GM21529 (cell line): ENCODE results near the gene TCOF1.
A peak's percentile ranks its signal among the peaks of the same experiment; 100 is the strongest.

Experiments used
- ATAC-seq: cut with Tn5 transposase; IDR thresholded peaks from one replicate; pipeline ENCODE4 v1.9.1; 2021; ENCODE audit not compliant: unreplicated experiment

TCOF1 gene

GRCh38 chr5:150391064-150391834 lies 33.8 kb downstream of the TCOF1 start:
- ATAC-seq: no peak

- no peak for ATAC-seq
Observed at GRCh38 chr5:150391986-150392385, 34.5 kb downstream of the TCOF1 start.

DNA sequence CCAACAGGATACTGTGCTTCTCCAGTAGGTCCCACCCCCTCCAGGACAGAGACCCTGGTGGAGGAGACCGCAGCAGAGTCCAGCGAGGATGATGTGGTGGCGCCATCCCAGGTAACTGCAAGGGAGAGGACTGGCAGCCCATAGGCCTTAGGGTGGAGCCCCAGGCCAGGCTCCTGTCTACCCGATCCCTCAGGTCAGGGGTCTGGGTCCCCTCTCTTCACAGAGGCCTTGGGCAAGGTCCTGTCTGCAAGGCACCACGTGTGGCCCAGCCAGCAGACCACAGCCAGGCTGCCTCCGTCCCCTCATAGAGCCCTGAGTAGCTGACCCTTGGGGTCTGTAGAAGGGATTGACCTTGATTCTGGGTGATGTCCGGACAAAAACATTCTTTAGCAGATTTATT lies 35.2 kb downstream of the TCOF1 start:
- ATAC-seq: no peak

DNA sequence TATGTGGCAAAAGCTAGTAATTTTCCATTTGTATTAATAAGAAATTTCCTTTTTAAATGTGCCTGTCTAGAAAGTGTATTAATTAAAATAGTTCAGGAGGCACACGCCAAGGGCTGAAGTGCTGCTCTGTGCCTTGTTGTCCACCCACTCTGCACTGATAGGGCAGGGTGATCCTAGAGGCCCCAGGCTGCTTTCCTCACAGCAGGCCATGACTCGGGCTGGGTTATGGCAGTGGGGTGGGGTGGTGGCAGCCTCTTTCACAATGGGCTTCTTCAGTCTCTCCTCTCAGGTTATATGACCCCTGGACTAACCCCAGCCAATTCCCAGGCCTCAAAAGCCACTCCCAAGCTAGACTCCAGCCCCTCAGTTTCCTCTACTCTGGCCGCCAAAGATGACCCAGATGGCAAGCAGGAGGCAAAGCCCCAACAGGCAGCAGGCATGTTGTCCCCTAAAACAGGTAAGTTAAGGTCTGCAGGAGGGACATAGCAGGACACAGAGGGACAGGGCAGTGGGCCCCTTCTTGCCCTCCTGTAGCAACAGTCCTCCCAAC lies 35.7 kb downstream of the TCOF1 start:
- ATAC-seq: no peak

- ATAC-seq: no peak
Observed at GRCh38 chr5:150394131-150394530, 36.6 kb downstream of the TCOF1 start.

DNA sequence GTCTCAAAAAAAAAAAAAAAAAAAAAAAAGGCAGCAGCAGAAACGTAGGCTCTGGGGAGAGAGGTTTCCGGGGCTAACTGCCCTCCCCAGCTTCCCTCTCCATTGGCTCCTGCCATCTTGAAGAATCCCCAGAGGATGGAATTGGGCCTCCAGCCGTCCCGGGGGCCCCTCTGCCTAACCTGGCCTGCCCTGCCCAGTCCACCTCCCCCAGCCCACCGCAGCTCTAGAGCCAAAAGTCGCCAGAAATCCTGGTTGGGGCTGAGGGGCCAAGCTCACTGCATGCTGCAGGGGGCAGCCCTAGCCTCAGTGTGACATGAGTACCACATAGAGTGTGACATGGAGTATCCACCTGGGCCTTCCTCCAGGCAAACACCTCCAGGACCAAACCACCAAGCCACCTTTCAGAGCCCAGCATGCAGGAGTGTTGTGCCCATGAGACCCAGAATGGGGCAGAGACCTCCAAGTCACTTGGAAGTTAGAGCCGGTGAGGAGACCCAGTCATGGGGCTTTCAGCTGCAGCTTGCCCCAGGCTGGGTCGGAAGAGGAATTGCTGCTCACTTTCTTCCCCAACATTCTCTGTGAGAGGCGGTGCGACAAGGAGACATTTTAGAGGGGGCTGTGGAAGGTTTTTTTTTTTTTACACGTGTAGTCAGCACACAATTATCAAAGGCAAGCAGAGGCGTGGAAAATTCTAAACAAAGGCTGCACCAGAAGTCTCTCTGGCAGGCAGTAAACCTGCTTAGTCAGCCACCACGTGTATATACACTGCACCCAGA lies 37.6 kb downstream of the TCOF1 start:
- ATAC-seq: no peak

DNA sequence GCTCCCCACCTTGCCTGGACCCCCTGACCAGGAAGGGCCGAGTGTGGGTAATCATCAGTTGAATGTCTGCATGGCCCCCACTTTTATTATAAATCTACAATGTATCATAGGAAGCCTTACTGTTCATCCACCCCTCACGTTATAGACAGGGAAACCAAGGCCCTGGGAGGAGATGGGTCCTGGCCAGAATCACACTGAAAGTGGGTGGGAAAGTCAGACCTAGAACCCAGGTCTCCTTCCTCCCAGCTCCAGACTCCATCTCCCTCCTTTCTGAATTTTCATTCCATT lies 38.1 kb downstream of the TCOF1 start:
- no peak for ATAC-seq

GRCh38 chr5:150396267-150396666 lies 38.8 kb downstream of the TCOF1 start:
- ATAC-seq: no peak

GRCh38 chr5:150397146-150397781 lies 39.8 kb downstream of the TCOF1 start:
- no peak for ATAC-seq

DNA sequence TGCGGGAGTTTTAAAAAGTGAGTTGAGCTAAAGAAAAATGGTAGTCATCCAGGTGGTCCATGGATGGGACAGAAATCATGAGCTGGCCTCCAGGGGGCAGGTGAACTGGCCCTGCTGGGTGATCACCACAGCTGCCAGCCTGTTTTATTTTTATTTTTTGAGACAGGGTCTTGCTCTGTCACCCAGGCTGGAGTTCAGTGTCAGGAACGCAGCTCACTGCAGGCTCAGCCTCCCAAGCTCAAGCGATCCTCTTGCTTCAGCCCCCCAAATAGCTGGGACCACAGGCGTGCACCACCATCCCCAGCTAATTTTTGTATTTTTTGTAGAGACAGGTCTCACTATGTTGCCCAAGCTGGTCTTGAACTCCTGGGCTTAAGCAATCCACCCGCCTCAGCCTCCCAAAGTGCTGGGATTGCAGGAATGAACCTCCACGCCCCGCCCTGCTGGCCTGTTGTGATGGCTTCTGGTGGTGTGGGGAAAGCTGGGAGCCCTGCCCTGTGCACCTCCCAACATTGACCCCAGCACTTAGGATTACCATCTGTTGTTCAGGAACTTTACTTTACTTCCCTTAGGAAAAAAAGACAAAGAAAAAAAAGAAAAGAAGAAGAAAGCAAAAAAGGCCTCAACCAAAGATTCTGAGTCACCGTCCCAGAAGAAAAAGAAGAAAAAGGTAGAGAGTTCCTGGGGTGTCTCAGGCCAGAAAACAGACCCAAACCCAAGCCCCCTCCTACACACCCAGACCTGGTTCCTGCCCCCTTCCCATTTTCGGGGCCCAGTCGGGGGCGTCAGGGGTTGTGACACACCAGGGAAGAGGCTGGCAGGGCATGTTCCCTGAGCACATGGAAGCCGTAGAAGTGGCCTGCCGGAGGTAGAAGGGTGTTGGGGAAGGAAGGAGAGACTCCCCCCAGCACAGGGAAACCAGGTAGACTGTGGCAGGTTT lies 40.6 kb downstream of the TCOF1 start:
- no peak for ATAC-seq

GRCh38 chr5:150398722-150399523 lies 41.4 kb downstream of the TCOF1 start:
- peak; percentile 78 for ATAC-seq

GRCh38 chr5:150399524-150400211 lies 42.2 kb downstream of the TCOF1 start:
- no peak for ATAC-seq

GRCh38 chr5:150400316-150401075 lies 43.0 kb downstream of the TCOF1 start:
- no peak for ATAC-seq

GRCh38 chr5:150401076-150401375 lies 43.5 kb downstream of the TCOF1 start:
- no peak for ATAC-seq

DNA sequence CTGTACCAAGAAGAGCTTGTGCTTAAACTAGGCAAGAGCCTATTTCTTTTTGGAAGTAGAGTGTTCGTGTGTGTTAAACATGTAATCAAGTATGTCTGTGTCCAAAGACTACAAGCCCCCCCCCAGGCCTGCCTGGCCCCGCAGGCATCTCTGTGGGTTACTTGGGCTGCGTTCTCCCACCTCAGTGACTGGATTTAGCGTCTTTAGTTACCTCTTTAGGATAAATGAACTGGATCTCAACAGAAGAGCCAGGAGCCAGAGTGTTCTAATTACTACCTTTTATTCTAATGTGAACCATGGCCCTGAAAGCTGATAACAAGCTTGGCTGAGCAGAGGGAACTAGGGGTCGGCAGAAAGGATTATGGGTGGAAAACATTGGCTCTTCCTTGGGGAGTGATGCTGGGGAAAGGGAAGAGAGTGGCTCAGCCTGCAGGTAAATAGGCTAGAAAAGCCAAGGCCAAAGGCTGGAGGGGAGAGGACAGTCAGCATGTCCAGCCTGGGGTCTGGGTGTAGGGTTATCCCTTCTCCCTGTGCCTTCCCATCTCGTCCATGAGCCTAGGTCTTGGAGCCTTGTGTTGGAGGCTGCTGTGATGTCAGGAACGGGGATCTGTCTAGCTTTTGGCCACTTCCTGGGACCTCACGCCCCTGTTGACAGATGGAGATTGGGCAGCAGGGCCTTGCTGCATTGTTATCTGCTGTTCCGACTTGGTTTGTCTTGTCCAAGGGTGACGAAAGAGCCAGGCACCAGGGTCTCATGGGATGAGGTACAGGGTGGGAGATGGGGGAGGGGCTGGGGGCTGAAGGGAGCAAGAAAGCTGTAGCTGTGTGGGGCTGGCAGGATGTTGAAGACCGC lies 44.1 kb downstream of the TCOF1 start:
- ATAC-seq: no peak

DNA sequence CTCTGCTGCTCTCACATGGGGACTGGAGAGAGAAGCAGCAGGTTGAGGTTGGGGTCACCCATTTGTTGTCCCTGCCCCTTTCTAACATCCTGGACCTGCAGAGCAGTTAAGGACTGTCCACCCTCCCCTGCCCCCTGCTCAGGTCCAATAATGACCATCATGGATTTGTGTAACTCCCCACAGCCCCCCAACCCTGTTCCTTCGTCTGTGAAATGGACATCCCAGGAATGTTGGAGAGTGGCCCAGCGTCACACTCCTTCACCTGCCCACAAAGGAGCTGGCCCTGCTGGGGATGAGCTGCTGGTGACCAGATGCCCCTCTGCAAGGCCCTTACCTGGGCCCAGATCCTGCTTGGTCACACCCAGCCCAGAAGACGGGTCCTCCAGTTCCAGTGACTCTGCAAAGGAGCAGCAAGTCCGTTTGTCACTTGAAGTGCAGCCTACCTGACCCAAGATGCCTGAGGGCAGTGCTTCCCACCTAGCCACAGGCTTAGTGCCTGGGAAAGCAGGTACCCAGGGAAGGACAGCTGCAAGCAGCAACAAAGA lies 44.8 kb downstream of the TCOF1 start:
- ATAC-seq: no peak

- ATAC-seq: no peak
Observed at GRCh38 chr5:150402901-150403342, 45.4 kb downstream of the TCOF1 start.

DNA sequence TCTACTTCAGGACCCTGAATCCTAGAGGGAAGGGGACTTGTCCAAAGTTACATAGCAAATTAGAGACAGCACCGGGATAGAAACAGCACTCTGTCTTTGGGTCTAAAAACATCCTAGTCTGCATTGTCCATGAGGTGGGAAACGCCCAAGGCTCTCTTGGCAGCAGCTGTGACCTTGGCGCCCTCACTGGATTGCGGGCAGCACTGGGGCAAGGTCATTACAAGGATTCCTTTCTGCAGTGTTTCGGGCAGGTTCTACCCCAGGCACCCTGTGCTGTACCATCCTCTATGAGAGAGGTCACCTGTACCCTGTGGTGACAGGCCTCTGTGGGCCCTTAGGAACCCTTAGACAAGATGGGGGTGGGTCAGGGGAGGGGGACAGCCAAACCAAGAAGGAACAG lies 46.6 kb downstream of the TCOF1 start:
- no peak for ATAC-seq
